DOHH2 (cell line): ENCODE measurements around the gene ALG3.

Experiments
- H3F3A ChIP-seq: fragments of 200-600 bp; sonication (generic), shearing (Covaris generic); 2 replicates; pipeline ENCODE4 v1.6.0; 2016; ENCODE audit warnings: antibody characterized with exemption, mild to moderate bottlenecking; ENCODE audit not compliant: control insufficient read depth, insufficient read depth
- H3K27ac ChIP-seq: fragments of 200-600 bp; sonication (generic); 2 replicates; pipeline ENCODE4 v1.5.1; 2014; ENCODE audit warnings: low read depth, mild to moderate bottlenecking, low read length, moderate library complexity
- H3K27me3 ChIP-seq: fragments of 200-600 bp; sonication (generic); 2 replicates; pipeline ENCODE4 v1.6.1; 2014; ENCODE audit warnings: mild to moderate bottlenecking, low read length, mixed read lengths; ENCODE audit not compliant: control insufficient read depth
- H3K36me3 ChIP-seq: fragments of 200-600 bp; sonication (generic); 2 replicates; pipeline ENCODE4 v1.6.1; 2014; ENCODE audit warnings: mild to moderate bottlenecking, low read length, moderate library complexity, mixed read lengths; ENCODE audit not compliant: control insufficient read depth
- H3K4me1 ChIP-seq: fragments of 200-600 bp; sonication (generic); 2 replicates; pipeline ENCODE4 v1.6.1; 2014; ENCODE audit warnings: mild to moderate bottlenecking, low read length, mixed read lengths; ENCODE audit not compliant: control insufficient read depth
- H3K4me2 ChIP-seq: fragments of 200-600 bp; sonication (generic); 2 replicates; pipeline ENCODE4 v1.6.0; 2014; ENCODE audit warnings: mild to moderate bottlenecking, low read length, moderate library complexity
- H3K4me3 ChIP-seq: fragments of 200-600 bp; sonication (generic); 2 replicates; pipeline ENCODE4 v1.5.1; 2014; ENCODE audit warnings: mild to moderate bottlenecking, low read length, mixed read lengths
- H3K79me2 ChIP-seq: fragments of 200-600 bp; sonication (generic); 2 replicates; pipeline ENCODE4 v1.6.1; 2014; ENCODE audit warnings: mild to moderate bottlenecking, low read length, mixed read lengths; ENCODE audit not compliant: control insufficient read depth
- H3K9me2 ChIP-seq: fragments of 200-600 bp; sonication (generic); replicated peaks from 2 replicates; pipeline ENCODE4 v1.6.1; 2014; ENCODE audit warnings: mild to moderate bottlenecking, low read length, mixed read lengths; ENCODE audit not compliant: control insufficient read depth
- H3K9me3 ChIP-seq: fragments of 200-600 bp; sonication (generic); 2 replicates; pipeline ENCODE4 v1.6.1; 2014; ENCODE audit warnings: antibody characterized with exemption, low read length, mixed read lengths; ENCODE audit not compliant: control insufficient read depth, insufficient read depth
- H4K20me1 ChIP-seq: fragments of 200-600 bp; sonication (generic); 2 replicates; pipeline ENCODE4 v1.6.0; 2014; ENCODE audit warnings: low read depth, mild to moderate bottlenecking, antibody characterized with exemption, low read length, moderate library complexity; ENCODE audit not compliant: control insufficient read depth, insufficient read depth
- EZH2phosphoT487 ChIP-seq: fragments of 200-600 bp; sonication (generic); IDR thresholded peaks from 2 replicates; pipeline ENCODE4 v1.6.1; 2017; ENCODE audit warnings: borderline replicate concordance, mild to moderate bottlenecking, antibody characterized with exemption, low read length, moderate library complexity, mixed read lengths
- TF ChIP-seq, protein P1 (sequence below): fragments of 200-600 bp; sonication (generic); IDR thresholded peaks from one replicate; pipeline ENCODE4 v1.5.1; 2014; ENCODE audit warnings: antibody characterized with exemption, mild to moderate bottlenecking, low read depth, low read length; ENCODE audit not compliant: poor library complexity, severe bottlenecking

The ALG3 gene

DNA sequence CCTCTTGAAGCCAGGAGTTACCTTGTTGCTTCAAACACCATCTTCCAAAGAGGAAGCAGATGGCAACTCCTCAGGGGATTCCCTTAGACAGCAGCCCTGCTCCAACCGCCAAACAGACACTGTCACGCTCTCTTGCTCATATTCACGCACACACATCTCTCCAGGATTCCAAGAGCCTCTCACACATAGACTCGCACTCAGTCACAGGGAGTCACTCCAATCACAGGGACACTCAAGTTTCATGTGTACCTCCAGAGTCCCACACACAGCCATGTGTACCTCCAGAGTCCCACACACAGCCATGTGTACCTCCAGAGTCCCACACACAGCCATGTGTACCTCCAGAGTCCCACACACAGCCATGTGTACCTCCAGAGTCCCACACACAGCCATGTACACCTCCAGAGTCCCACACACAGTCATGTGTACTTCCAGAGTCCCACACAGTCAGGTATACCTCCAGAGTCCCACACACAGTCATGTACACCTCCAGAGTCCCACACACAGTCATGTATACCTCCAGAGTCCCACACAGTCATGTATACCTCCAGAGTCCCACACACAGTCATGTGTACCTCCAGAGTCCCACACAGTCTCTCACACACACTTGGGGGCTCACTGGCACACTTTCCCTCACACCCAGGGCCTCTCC is 13.3 kb downstream of the ALG3 start:
- Histone ChIP-seq H3K4me3 (no peak overlapping the region), H3K4me1 (peaks cover 17% of the 10 kb centered on the region), H3F3A (0 out of 2 replicates have a peak, but pooled peaks cover 5% of the 10 kb centered on the region), H3K4me2 (no peak overlapping the region), H3K9me2 (no peaks in the 10 kb centered on the region), H3K27ac (no peak overlapping the region), H3K79me2 (no peaks in the 10 kb centered on the region), H3K27me3 (peaks cover 22% of the 10 kb centered on the region), H3K36me3 (no peaks in the 10 kb centered on the region), H3K9me3 (no peaks in the 10 kb centered on the region), H4K20me1 (no peaks in the 10 kb centered on the region)
- TF ChIP-seq, protein P1, sequence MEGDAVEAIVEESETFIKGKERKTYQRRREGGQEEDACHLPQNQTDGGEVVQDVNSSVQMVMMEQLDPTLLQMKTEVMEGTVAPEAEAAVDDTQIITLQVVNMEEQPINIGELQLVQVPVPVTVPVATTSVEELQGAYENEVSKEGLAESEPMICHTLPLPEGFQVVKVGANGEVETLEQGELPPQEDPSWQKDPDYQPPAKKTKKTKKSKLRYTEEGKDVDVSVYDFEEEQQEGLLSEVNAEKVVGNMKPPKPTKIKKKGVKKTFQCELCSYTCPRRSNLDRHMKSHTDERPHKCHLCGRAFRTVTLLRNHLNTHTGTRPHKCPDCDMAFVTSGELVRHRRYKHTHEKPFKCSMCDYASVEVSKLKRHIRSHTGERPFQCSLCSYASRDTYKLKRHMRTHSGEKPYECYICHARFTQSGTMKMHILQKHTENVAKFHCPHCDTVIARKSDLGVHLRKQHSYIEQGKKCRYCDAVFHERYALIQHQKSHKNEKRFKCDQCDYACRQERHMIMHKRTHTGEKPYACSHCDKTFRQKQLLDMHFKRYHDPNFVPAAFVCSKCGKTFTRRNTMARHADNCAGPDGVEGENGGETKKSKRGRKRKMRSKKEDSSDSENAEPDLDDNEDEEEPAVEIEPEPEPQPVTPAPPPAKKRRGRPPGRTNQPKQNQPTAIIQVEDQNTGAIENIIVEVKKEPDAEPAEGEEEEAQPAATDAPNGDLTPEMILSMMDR, result no peak
- no peak for TF ChIP-seq EZH2phosphoT487

DNA sequence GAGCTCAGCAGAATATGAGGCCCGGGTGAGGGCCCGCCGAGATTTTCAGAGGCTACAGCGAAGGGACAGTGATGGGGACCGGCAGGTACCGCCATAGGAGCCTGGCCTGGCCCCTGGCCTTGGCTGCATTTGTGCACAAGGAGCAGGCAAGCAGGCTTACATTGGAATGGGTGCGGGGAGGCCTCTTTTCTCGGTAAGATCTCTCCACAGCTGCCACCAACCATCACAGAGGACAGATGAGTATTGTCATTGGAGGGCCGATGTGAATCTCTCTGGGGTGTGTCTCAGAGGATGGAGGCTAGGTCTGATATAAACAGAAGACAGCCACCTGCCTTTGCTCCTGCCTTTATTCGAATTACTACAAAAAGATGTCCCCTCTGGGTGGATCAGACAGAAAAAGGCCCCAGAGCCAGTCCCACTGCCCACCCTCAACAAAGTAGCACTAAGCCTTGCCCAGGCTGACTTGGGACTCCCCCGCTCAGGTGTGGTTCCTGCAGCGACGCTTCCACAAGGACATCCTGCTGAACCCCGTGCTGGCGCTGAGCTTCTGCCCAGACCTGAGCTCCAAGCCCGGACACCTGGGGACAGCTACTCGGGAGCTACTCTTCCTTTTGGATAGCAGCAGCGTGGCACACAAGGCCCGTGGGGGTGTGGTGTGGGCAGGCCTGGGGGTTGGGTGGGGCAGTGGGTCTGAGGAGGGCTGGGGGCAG is 13.9 kb downstream of the ALG3 start:
- 0 out of 2 replicates have a peak, but pooled peaks cover 5% of the 10 kb centered on the region for H3F3A ChIP-seq
- peaks cover 29% of the 10 kb centered on the region for H3K27me3 ChIP-seq
- H3K27ac ChIP-seq, result no peak overlapping the region
- H3K4me3 ChIP-seq, result no peak overlapping the region
- H3K36me3 ChIP-seq, result no peaks in the 10 kb centered on the region
- H3K4me2 ChIP-seq, result no peak overlapping the region
- no peaks in the 10 kb centered on the region for H3K9me2 ChIP-seq
- no peaks in the 10 kb centered on the region for H4K20me1 ChIP-seq
- H3K79me2 ChIP-seq, result no peaks in the 10 kb centered on the region
- H3K9me3 ChIP-seq, result no peaks in the 10 kb centered on the region
- TF ChIP-seq, protein P1, result no peak
- no peak for TF ChIP-seq EZH2phosphoT487
- H3K4me1 ChIP-seq, result peaks cover 22% of the 10 kb centered on the region

DNA sequence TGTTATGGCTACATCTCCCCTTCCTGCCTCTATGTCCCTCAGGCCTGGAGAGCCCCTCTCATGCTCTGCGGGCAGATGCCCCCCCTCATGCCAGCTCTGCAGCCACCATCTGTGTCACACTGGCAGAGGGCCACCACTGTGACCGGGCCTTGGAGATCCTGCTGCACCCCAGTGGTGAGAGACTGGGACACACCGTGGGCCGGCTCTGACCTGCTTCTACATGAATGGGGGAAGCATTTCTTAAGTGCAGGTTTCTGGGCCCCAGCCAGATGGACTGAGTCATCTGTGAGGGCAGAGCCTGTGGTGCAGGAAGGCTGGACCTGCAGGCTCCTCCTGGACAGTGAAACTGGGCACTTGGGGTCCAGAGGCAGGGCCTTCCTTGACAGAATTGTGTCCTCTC is 14.5 kb downstream of the ALG3 start:
- no peak overlapping the region for H3K4me3 ChIP-seq
- no peaks in the 10 kb centered on the region for H3K9me3 ChIP-seq
- no peaks in the 10 kb centered on the region for H3K36me3 ChIP-seq
- H3F3A ChIP-seq, result 0 out of 2 replicates have a peak, but pooled peaks cover 5% of the 10 kb centered on the region
- peaks cover 28% of the 10 kb centered on the region for H3K4me1 ChIP-seq
- no peak overlapping the region for H3K27ac ChIP-seq
- no peak overlapping the region for H3K4me2 ChIP-seq
- no peaks in the 10 kb centered on the region for H3K79me2 ChIP-seq
- no peak for TF ChIP-seq EZH2phosphoT487
- TF ChIP-seq, protein P1, result no peak
- H3K9me2 ChIP-seq, result no peaks in the 10 kb centered on the region
- no peaks in the 10 kb centered on the region for H4K20me1 ChIP-seq
- peaks cover 35% of the 10 kb centered on the region for H3K27me3 ChIP-seq
